ENCODE measurements around the gene BICDL2. TPM values are rescaled to one million over a fixed set of nuclear protein-coding genes. Genes with fewer than 3 reads are reported as not detected.

BICDL2 gene
- total RNA-seq, 2 donors from 2014 or later = 0.10 TPM; not detected in 1

DNA sequence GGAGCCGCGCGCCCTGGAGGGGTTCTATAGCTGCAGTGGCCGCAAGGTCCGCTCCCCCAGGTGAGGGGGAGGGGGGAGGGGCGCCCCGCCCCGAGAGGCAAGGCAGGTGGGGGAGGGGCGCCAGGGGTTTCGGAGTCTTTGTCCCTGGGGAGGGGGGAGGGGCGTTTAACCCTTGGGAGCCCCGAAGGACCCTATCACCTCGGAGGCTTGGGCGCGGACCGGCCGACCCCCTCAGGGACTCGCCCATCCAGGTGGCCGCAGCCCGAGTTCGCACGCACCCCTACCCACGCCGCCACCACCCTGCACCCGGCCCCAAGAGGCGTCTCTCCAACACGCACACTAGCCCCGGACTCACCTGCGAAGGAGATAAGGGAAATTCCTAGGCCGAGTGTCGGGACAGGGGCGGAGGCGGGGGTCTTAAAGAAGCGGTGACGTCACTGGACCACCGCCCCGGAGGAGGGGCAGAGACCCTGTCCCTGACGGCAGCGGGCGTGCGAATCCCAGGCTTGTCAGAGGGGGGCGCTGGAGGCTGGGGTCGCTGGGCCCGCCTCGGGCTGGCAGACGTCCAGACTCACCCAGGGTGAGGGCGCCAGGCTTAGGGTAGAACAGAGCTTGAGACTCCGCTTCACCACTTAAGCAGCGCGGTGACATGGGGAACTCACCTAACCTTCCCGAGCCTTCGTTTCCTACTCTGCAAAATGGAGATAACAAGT lies 18.8 kb downstream of the BICDL2 start, which contains the start of gene CLDN6:
TSS of gene CLDN6 (minus strand) at position 390 of the 713 bp plus-strand sequence. CDS start 2,162 bp downstream, outside the sequence.
- DNase-seq (ENCODE audit: low spot score) = no peak
- intact Hi-C loops (cut with DNase I) = no loop called here

DNA sequence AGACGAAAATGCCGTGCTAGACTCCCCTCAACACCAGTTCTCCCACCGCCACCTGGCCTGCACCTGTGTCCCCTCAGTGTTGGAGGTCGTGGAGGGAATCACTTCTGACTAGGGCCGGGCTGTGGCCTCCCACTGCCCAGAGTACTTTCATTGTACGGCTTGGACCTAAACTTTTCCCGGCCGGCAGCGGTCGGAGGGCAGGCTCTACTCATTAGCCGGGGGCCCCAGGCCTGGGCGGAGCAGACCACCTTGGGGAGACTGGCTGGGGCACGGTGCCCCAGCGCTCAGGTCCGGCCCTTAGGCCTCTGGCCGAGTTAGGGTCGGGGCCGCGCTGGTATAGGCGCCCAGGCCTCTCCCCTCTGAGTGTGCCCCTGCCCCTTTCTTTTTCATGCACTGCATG lies 19.4 kb downstream of the BICDL2 start:
- DNase-seq (ENCODE audit: low spot score) = no peak
- intact Hi-C loops (cut with DNase I) = no loop called here

DNA sequence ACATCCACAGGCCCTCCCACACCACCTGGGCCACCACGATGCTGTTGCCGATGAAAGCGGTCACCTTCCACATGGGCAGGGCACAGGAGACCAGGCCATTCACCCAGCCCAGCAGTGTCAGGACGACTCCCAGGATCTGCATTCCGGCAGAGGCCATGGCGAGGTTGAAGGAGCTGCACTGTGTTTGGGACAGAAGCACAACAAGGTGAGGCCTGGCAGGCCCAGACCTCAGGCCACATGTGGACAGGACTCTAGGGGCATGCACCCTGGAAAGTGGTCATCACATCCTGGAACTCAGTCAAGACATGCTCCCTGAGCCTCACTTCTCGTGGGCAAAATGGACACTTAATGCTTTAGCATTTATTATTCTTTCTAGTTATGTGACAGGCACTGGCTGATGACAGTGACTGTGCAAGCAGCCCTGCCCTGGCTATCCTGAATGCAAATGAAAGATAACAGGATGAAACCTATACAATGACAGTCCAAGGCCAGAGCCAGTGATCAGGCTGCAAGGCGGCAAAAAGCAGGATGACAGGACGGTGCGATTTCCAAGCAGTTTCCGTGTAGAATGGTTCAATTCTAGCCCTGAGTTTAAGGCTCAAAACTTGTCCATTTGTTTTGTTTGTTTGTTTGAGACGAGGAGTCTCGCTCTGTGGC lies 20.8 kb downstream of the BICDL2 start:
- intact Hi-C loops (cut with DNase I) = no loop called here
- DNase-seq (ENCODE audit: low spot score) = no peak

DNA sequence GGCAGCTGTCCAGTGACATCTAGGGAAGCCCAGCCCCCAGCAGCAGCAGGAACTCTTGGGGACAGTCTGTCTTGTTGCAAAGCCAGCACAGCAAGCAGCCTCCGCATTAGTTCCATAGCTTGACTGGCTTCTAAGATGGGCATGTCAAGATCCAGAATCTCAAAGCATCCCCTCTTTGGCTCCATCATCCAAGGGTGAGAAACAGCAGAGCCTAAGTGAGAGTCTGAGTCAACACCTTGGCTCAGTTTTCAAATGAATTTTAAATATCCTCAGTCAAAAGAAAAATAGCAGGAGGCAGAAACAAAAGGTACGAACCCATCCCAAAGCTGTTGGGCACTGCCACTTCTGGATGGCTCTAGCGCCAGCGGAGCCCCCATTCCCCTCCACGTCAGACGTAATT lies 21.8 kb downstream of the BICDL2 start:
- intact Hi-C loops (cut with DNase I) = no loop called here
- no peak for DNase-seq (ENCODE audit: low spot score)

DNA sequence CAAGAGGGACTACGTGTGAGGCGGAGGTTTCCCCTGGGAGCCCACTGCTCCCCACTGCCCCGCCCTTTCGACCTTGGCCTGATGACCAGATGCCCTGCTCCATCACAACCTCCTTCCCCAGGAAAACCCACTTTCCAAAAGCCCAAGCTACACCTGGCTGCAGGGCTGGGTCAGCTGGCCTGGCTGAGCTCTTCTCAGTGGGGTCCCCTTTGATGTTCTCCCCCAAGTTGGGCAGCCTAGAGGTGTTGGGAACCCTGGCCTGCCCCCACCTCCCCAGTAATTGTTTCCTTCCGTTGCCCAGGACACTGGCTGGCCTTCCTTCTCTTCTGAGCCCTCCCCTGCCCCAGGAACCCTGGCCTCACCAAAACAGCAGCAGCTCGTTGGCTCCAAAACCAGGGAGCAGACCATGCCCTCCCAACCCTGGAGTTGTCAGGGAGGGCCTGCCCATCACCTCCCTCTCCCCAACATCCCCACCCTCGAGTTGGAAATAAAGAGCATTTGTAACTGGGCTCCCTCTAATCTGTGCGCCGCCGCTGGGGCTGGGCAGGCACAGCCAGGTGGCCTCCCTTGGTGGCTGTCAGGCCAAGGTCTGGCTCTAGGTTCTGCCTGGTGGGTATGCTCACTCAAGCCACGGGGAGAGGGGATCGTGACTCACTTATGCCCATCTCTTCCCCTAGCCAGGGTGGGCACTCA lies 22.6 kb downstream of the BICDL2 start:
- intact Hi-C loops (cut with DNase I) = no loop called here

DNA sequence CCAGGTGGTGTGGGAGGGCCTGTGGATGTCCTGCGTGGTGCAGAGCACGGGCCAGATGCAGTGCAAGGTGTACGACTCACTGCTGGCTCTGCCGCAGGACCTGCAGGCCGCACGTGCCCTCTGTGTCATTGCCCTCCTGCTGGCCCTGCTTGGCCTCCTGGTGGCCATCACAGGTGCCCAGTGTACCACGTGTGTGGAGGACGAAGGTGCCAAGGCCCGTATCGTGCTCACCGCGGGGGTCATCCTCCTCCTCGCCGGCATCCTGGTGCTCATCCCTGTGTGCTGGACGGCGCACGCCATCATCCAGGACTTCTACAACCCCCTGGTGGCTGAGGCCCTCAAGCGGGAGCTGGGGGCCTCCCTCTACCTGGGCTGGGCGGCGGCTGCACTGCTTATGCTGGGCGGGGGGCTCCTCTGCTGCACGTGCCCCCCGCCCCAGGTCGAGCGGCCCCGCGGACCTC lies 23.2 kb downstream of the BICDL2 start:
- intact Hi-C loops (cut with DNase I) = no loop called here
- no peak for DNase-seq (ENCODE audit: low spot score)

More for the DNA sequence above, 22.6 kb downstream of the BICDL2 start:
- DNase-seq (ENCODE audit: low spot score) = no peak

DNA sequence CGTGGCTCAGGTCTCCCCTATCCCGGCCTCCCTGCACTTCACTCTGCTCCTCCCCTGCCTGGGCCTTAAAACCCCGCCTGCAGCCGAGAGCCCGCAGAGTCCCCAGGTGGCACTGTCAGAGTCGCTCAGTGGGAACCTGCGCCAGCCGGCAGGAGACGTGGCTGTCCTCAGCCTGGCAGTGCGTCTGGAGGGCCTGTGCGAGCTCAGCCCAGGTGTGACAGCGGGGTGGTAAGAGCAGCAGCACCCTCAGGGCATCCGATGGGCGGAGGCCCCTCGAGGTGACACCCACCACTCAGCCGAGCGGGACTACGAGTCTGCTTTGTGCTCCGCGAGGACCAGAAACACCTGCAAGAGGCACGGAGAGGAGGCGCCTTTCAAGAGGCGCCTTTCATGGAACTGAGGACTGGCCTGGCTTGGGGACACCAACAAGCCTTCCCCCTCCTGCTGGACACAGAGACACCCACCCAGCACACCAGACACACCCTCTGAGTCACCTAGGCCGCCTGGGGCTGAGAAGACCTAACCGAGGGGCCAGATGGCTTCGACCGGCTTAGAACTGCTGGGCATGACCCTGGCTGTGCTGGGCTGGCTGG lies 23.8 kb downstream of the BICDL2 start, which contains the start of gene CLDN9:
TSS of gene CLDN9 (plus strand) at position 96 of the 593 bp plus-strand sequence. CDS start at position 536, 440 bp downstream.
- no peak for DNase-seq (ENCODE audit: low spot score)
- intact Hi-C loops (cut with DNase I) = no loop called here

DNA sequence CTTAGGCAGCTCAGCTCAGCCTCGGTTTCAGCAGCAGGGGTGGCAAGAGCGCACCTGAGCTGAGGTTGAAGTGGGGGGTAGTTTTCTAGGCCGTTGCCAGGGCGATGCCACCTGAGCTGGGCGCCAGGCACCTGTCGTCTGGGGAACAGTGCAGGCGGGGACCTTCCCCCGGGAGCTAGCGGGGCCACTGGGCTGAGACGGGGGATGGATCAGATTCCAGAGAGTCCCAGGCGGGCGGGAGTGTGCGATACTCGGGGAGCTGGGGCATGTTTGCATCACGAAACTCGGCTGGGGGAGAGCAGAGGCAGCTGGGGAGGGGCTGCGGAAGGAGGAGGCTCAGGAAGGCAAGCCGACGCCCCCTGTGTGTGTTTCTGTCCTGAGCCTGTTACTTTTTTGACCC lies 24.5 kb downstream of the BICDL2 start:
- intact Hi-C loops (cut with DNase I) = no loop called here
- DNase-seq (ENCODE audit: low spot score) = no peak

DNA sequence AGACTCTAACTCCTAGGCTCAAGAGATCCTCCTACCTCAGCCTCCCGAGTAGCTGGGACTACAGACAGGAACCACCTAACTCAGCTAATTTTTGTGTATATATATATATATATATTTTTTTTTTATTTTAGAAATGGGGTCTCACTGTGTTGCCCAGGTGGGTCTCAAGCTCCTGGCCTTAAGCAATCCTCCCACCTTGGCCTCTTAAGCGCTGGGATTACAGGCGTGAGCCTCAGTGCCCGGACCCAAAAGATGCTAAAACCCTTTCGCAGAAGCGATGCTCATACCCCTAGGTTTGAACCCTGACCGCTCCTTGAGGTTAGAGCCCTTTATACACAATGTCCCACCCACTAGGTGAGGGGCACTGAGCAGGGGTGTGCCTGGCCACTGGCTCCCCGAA lies 26.2 kb downstream of the BICDL2 start:
- intact Hi-C loops (cut with DNase I) = no loop called here

DNA sequence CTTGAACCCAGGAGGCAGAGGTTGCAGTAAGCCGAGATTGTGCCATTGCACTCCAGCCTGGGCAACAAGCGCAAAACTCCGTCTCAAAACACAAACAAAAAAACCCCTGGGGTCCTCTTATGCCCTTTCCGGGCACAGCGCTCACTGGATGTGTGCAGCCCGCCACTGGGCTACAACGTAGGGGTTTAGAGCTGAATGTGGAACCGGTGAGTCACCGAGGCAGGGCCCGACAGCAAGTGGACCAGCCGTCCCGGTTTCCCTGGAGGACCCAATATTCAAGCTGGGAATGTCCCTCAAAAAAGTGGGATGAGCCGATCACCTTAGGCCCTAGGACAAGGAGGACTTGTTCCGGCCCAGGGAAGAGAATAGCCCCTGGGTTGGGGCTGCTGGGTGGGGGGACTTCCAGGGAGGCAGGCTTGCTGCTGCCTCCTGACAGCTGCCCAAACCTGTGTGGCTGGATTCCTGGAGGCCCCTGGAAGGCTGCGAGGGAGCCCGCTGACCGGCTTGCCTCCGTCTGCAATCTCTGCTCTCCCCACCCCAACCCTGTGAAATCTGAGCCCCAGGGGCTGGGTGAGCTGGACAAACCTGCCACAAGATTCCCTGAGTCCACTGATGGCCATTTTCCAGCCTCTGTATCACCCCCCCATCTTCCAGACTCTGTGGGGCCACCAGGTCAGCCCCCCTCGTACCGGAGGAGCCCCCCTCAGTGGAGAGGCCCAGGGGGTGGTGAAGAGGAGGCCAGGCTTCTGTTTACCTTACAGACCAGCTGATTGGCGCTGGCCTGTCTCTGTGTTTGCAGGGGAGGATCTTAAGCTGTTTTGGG lies 27.0 kb downstream of the BICDL2 start:
- intact Hi-C loops (cut with DNase I) = no loop called here
- no peak for DNase-seq (ENCODE audit: low spot score)

More for the DNA sequence above, 26.2 kb downstream of the BICDL2 start:
- no peak for DNase-seq (ENCODE audit: low spot score)

DNA sequence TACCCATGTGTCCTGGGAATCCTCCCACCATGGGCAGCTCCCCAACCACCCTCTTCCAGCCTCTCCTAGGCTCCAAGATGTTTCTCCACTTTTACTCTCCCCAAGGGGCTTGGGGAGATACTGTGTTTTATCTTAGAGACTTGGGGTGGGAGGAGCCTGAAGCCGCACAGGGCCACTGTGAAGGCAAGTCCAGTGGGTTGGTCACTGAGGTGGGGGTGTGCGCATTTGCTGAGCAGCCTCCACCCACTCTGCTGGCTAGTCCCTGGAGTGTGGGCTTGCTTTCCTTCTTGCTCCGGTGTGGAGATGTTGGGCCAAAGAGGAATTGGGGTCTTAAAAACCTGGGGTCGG lies 28.1 kb downstream of the BICDL2 start:
- no peak for DNase-seq (ENCODE audit: low spot score)
- intact Hi-C loops (cut with DNase I) = no loop called here

DNA sequence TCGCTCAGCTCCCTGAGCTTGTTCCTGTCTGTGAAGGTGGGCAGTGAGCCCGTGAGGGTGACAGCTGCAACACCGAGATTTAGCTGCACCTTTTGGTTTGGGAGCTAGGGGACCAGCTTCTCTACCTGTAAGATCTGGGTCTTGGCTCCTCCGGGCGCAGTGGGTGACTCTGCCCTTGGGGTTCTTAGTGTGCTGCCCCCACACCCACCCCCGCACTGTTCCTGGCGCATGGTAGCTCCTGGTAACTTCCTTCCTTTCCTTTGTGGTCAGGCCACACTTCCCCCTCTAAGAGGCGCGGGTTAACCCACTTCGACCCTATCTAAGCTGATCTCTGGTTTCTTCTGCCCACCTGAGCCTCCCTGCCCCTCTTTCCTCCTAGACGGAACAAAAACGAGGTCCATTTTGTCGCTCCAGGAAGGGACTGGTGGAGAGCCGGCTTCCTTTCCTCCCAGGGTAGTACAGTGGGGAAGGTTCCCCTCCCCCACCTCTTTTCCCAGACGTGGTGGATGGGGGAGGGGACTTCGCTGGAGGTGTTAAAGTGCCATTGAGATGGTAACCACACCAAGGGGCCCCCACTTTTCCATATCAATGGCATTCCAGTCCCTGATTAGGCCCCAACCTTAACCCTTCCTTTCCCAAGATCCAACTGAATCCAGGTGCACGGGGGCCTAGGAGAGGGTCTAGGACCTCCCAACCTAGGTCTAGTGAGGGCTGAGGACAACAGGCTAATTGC lies 28.6 kb downstream of the BICDL2 start:
- DNase-seq (ENCODE audit: low spot score) = no peak
- intact Hi-C loops (cut with DNase I) = no loop called here

DNA sequence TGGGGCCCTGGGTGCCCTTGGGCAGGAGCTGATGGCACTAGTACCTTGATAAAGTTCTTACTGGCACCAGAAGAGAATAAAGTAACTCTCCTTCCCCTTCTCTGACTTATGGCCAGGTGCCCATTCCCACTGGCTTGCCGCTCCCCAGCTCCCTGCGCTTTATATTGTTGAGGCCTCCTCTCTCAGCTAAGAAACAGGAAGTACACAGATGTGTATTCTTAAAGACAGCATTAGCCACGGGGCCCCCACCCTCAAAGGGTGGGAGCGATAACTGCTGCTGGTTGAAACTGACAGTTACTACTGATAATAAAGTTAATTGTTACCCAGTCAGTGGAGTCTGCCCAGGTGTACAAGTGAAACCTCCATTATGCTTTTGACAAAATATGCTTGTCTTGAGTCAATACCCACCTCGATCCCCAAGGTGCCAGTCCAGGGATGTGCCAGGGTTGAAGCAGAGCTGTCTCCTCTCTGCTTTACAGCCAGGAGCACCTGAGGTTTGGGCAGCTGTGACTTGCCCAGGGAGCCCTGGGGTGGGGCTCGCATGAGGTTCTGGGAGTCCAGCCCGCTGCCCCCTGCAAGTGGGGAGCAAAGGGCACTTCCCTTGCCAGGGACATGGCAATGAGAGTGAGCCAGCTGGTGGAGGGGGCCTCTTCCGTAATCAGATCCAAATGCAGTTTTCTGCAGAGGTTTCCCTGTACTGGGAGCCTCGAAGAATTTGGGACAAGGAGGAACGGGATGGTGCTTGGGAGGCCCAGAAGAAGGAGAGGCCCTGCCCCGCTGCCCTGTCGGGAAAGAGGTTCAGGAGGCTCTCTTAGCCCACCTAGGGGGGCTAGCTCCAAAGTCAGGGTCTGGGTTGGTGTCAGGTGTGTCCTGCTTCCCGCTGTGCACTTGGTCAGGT lies 29.4 kb downstream of the BICDL2 start:
- DNase-seq (ENCODE audit: low spot score) = no peak
- intact Hi-C loops (cut with DNase I) = no loop called here

DNA sequence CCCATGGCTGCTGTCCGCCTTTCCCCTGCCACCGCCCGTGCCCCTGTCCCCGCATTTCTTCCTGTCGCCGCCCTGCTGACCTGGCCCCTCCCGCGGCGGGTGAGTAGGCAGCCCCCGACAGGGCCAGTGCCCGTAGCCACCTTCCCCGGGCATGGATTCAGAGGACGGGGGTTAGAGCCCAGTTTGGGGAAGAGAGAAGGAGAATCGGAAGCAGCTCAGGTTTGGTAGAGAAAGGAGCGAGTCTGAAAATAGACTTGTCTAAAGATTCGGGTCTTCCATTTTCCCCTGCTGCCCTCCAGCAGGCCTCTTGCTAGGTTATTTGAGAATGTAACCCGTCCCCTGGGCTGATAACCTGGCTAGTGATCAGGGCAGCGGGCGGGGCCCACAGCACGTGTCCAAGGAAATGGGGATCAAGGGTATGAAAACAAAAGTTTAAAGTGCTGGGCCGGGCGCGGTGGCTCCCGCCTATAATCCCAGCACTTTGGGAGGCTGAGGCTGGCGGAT lies 31.9 kb downstream of the BICDL2 start:
- intact Hi-C loops (cut with DNase I) = no loop called here
- DNase-seq (ENCODE audit: low spot score) = no peak

DNA sequence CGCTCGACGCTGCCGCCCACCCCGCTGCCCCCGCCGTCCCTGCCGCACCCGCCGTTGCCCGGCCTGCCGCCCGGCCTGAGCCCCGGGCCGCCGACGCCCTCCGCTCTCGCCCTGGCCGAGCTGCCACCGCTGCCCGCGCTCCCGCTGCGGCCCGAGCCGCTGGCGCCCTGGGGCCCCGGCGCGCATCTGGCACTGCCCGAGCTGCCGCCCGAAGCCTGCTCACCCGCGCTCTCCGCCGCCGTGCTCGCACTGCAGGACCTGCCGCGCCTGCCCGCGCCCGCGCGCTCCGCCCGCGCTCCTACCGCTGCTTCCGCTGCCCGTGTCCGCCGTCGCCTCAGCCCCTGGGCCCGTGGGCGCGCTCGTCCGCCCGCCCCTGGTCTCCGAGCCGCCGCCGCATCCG lies 32.4 kb downstream of the BICDL2 start:
- intact Hi-C loops (cut with DNase I) = no loop called here
- no peak for DNase-seq (ENCODE audit: low spot score)

DNA sequence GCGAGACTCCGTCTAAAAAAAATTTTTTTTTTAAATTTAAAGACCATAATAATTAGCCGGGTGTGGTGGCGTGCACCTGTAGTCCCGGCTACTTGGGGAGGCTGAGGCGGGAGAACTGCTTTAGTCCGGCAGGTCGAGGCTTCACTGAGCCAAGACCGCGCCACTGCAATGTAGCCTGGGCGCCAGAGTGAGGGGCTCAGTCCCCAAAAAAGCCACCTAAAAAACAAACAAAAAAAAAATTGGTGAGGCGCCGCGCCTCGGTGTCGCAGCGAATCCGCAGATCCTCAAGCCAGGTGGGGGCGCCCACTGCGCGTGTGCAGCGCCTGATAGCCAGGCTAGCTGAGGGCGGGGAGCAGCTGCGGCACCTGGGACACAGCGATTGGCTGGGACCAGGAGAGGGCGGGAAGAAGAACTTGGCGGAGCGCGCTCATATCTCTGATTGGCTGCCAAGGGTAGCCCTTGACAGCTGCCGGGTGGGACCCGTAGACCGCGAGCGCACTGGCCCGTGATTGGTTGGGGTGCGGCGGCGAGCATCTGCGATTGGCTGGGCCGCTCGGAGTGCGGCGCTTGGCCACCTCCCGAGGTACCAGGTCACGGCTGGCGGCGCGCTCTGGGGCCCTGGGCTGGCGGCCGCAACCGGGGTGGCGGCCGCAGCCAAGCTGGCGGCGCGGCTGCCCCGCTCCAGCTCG lies 33.0 kb downstream of the BICDL2 start:
- intact Hi-C loops (cut with DNase I) = no loop called here
- peak; percentile 98 for DNase-seq (ENCODE audit: low spot score)

DNA sequence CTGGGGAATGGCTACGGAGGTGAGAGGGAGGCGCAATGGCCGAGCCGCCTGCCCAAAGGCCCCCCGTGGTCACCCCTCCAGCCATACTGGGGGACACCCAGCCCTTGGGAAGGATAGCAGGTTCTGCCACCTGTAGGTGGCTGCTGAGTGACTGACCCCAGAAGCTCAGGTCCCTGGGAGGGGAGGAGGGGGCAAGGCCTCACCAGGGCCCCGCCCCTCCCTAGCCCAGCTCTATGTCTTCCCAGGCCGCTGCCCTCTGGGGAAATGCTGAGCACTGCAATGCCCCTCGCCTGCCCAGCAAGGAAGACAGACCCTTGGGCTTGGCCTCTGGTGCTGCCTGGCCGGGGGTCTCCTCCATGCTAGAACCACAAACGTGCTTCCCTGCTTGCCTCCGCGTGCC lies 35.4 kb downstream of the BICDL2 start:
- DNase-seq (ENCODE audit: low spot score) = no peak
- intact Hi-C loops (cut with DNase I) = no loop called here

All from posterior vena cava (tissue), 2 donors.